DMS153 (cell line): ENCODE results near the gene GLRX.
A peak's percentile ranks its signal among the peaks of the same experiment; 100 is the strongest.
"Not testable (repeated sequence)": the region's sequence is repeated elsewhere in the genome, so short reads cannot be mapped to it uniquely, and the experiment has no call there.

Experiments used
- DNase-seq: peaks from one replicate; lab custom pipeline; 2025; lab: John Stamatoyannopoulos, UW

GLRX gene

GRCh38 chr5:95826949-95827891 lies 4.7 kb upstream of the GLRX start:
- no peak for DNase-seq

DNA sequence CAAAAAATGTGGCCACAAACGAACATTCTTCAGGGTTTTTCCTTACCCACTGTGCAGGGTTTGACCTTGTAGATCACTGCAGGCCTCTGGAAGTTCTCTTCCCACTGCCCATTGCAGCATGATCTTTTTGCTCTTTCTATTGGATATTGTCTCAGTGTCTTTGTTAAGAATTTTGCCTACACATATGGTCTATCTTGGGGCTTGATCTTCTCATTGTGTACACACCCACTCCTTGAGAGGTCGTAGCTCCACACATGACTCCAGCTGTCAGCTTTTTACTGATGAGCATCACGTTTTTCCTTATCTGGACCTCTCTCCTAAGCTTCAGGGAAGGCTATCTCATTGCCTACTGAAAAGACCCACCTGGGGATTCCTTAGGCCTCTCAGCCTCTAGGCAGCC lies 3.0 kb upstream of the GLRX start:
- DNase-seq, result no peak

- no peak for DNase-seq
Measured at GRCh38 chr5:95824747-95825146, 2.2 kb upstream of the GLRX start.

DNA sequence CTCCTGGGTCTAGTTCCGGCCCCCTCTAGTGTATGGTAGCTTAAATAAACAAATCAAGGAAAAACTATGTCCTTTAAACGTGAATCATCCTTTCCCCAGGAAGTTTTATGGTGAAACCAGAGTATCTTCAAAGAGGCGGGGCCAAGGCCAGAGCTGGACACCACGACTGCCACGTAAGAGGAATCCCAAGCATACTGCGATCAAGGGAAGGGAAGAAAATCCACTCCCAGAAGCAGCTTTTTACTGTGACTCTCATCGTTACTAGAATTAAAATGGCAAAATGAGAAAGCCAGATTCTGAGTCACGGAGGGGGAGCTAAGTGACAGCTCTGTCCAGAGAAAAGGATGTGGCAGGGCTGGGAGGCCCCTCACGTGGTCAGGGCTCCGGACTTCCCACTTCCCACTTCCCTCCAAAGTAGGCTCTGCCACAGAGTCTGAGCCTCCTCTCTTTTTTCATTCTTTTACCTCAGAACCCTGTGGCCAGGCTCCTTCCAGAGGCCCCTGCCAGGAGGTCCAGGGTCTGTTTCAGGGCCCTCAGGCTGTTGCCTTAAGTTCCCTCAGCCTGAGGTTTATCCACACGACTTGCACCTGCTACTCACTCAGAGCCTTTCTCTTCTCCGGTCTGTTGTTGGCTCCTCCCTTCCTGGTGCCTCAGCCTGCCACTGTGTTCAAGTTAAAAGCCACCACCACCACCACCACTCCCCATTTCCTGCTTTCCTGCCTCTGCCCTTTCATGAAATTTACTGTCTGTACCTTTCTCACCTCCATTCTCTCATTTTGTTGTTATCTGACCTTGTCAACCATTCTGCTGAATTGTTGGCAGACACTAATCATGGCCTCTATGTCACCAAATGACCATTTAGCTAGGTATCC lies 1.4 kb upstream of the GLRX start:
- peak; percentile 2 for DNase-seq

- DNase-seq, result no peak
Measured at GRCh38 chr5:95823218-95823737, 752 bp upstream of the GLRX start.

GRCh38 chr5:95822043-95822541 lies 434 bp downstream of the GLRX start:
- peak; percentile 1 for DNase-seq

DNA sequence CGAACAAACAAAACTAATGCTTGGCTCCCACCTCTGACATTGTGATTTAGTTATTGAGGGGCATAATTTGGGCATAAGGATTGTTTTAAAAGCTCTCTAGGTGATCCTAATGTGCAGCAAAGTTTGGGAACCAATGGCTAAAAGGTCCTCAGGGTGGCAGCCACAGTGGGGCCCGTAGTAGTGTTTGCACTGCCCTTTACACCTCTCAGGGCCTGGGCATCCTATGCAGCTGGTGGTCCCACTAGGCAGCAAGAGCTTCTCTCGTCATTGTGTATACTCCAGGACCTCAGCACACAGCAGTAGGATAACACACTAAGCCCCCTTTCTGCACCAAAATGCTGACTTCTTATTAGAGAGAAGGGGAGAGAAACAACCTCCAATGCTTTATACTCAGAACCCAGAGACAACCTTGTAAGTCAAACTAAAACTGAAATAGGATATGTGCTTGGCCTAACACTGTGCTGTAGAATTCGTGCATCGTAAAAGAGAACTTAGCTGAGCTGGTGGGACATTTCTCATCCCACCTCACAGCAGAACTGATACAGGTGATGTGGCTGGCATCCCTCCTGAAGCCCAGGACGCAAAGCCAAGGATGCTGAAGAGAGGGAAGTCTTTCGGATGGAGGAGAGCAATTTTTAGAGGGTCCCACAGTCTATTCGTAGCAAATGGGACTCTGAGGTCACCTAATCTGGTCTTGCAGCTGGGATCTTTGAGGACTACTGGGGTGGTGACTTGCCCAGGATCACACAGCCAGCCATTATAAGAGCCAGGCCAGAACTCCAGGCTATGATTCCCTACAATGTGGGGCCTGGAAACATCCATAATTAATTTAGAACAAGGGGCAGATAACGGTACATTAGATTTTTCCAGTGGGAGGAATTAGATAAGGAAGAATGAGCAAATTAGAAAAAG lies 1.2 kb downstream of the GLRX start:
- DNase-seq, result no peak

GRCh38 chr5:95818181-95819147 lies 4.1 kb downstream of the GLRX start:
- DNase-seq, result no peak

- no peak for DNase-seq
Measured at GRCh38 chr5:95817430-95817829, 5.1 kb downstream of the GLRX start.

DNA sequence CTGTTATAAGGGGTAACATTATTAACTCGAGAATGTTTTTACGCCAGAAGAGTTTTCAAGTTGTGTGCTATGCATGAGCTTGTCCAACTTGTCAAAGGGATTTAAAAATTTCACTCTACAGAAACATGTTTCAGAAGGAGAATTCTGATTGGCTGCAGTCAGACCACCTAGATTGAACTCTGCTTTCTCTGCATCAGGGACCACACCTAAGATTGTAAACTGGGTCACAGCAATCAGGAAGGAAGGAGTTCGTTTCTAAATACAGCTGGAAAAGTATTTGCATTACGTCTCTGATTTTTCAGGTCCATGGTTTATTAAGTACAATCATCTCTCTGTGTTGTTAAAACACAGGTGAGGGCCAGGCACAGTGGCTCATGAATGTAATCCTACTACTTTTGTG lies 5.8 kb downstream of the GLRX start:
- no peak for DNase-seq

DNA sequence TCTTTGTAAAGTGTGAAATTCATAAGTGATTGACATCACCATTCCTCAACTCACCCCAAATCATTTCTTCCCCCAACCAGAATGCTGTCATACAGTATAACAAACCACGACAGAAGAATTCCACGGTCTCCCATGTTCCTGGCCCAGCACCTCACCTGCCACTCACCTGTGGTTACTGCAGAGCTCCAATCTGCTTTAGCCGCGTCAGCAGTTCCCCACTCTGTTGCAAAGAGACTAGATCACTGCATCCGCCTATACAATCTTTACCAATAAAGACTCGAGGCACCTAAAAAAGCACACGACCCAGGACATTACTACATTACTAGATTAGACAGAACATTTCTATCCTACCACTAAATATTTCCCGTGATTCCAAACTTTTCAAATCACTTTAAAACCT lies 6.2 kb downstream of the GLRX start:
- no peak for DNase-seq

DNA sequence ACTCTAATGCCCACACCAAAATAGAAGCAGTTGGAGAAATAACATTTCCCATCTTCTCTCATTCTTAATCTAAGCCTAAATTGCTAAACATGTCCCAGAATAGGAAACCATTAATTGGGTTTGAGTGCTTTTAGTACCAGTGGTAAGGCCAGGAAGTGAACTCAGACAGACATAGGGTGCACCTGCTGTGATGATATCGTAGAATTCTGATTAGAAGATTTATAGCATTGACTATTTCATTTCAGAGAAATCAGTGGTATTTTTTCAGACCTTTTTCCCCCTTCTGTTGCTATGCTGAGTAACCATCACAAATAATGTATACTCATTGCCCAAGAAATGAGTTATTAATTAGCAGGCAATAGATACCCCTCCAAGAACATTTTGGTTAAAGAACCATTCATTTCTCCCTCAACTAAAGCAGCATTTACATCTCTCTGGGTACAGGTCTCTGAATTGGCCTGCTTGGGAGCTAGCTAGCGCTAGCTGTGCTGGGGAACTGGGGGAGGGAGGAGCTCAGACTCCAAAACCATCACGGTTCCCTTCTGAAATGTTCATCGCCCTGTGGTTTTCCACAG lies 7.3 kb downstream of the GLRX start:
- DNase-seq, result no peak

GRCh38 chr5:95813035-95813434 lies 9.5 kb downstream of the GLRX start:
- not testable (repeated sequence) for DNase-seq

- DNase-seq, result no peak
Measured at GRCh38 chr5:95812074-95812471, 10.5 kb downstream of the GLRX start.

- not testable (repeated sequence) for DNase-seq
Measured at GRCh38 chr5:95811461-95812073, 11.0 kb downstream of the GLRX start.

GRCh38 chr5:95811126-95811423 lies 11.5 kb downstream of the GLRX start:
- DNase-seq, result not testable (repeated sequence)

GRCh38 chr5:95810305-95811125 lies 12.0 kb downstream of the GLRX start:
- DNase-seq, result no peak

DNA sequence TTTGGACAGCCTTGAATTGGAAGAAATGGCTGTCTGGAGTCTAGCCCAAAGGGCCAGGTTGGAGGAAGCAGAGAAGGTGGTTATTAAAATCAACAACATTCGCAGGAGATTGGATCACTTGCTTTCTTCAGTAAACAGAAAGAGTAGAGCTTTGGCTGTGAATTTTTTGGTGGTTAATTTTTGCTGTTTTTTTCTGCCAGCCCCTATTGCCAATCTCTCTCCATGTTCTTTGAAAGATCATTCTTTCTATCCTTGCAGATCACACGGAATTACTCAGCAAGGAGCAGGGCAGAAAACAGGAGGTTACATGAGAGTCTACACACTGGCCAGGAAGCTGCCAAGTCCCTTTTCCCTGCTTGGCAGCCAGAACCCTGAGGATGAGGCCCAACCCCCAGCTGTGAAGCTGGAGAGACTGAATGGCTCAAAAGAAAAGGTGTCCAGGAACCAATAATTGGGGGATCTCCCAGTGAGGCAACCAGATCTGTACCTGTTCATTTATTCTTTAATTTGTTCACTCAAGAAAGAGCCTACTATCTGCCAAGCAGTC lies 13.0 kb downstream of the GLRX start:
- DNase-seq, result no peak
